A673 (cell line): ENCODE data around the gene GTPBP2. TPM values are rescaled to one million over a fixed set of nuclear protein-coding genes. Genes with fewer than 3 reads are reported as not detected.
"Not testable (repeated sequence)": the region's sequence is repeated elsewhere in the genome, so short reads cannot be mapped to it uniquely, and the experiment has no call there.

ENCODE experiments used
- BruUV-seq: library from RNA; stranded (reverse); fragments of 400-500 nt; replicated peaks from 2 replicates; lab custom pipeline; 2021; lab: Mats Ljungman, UMichigan
- CTCF ChIA-PET: fragments of 300-600 bp; sonication (Branson Sonifier 250); formaldehyde crosslinking; loops from one replicate; lab custom pipeline; 2022; ENCODE audit warnings: antibody characterized with exemption; lab: Charles Lee
- POLR2A ChIA-PET: fragments of 300-600 bp; sonication (Branson Sonifier 250); formaldehyde crosslinking; loops from one replicate; lab custom pipeline; 2022; ENCODE audit warnings: antibody characterized with exemption; ENCODE audit not compliant: low non-redundant PET; lab: Charles Lee
- DNase-seq: peaks from one replicate; pipeline ENCODE4 v3.0.0-alpha.2; 2015; ENCODE audit warnings: low spot score
- H3K27ac ChIP-seq: fragments of 200-600 bp; sonication (generic); 2 replicates; pipeline ENCODE4 v1.5.1; 2016; ENCODE audit warnings: mixed run types, low read depth, mild to moderate bottlenecking, mixed read lengths, antibody characterized with exemption, low read length; ENCODE audit not compliant: poor library complexity, severe bottlenecking
- H3K27me3 ChIP-seq: fragments of 200-600 bp; sonication (generic); replicated peaks from 2 replicates; pipeline ENCODE4 v1.6.1; 2017; ENCODE audit warnings: mixed run types, low read depth, mild to moderate bottlenecking, mixed read lengths, antibody characterized with exemption, low read length; ENCODE audit not compliant: insufficient read depth, poor library complexity
- H3K36me3 ChIP-seq: fragments of 200-600 bp; sonication (generic); 2 replicates; pipeline ENCODE4 v1.6.1; 2016; ENCODE audit warnings: mixed run types, mild to moderate bottlenecking, mixed read lengths, antibody characterized with exemption, low read length; ENCODE audit not compliant: insufficient read depth, poor library complexity, severe bottlenecking
- H3K4me1 ChIP-seq: fragments of 200-600 bp; sonication (generic); 2 replicates; pipeline ENCODE4 v1.6.1; 2017; ENCODE audit warnings: mixed run types, mild to moderate bottlenecking, mixed read lengths, antibody characterized with exemption, low read length; ENCODE audit not compliant: insufficient read depth, poor library complexity, severe bottlenecking
- H3K4me3 ChIP-seq: fragments of 200-600 bp; sonication (generic); 2 replicates; pipeline ENCODE4 v1.5.1; 2016; ENCODE audit warnings: low read depth, mixed run types, mild to moderate bottlenecking, mixed read lengths, low read length; ENCODE audit not compliant: poor library complexity, severe bottlenecking
- H3K9me3 ChIP-seq: fragments of 200-600 bp; sonication (generic); 2 replicates; pipeline ENCODE4 v1.6.1; 2016; ENCODE audit warnings: mixed run types, low read depth, mild to moderate bottlenecking, mixed read lengths, antibody characterized with exemption, low read length; ENCODE audit not compliant: poor library complexity, severe bottlenecking
- CTCF ChIP-seq: fragments of 300-800, 200-600 bp; sonication (generic); conservative IDR thresholded peaks from 2 replicates; pipeline ENCODE4 v1.5.1; 2017; ENCODE audit warnings: low read depth, mild to moderate bottlenecking, antibody characterized with exemption, low read length, moderate library complexity, mixed read lengths
- EZH2 ChIP-seq: fragments of 200-600 bp; sonication (generic); IDR thresholded peaks from 2 replicates; pipeline ENCODE4 v1.6.1; 2017; ENCODE audit warnings: borderline replicate concordance, low read depth, mild to moderate bottlenecking, mixed read lengths, antibody characterized with exemption, low read length; ENCODE audit not compliant: poor library complexity, severe bottlenecking
- intact Hi-C: fragments of 100-400 bp; cut with micrococcal nuclease; formaldehyde crosslinking; loops from one replicate; pipeline ENCODE4 v1.10.0; 2022; ENCODE audit not compliant: unreplicated experiment
- total RNA-seq: library from RNA; stranded (reverse); gene quantifications from 2 replicates; pipeline ENCODE4 v1.2.3, GENCODE V29; 2021

GTPBP2 gene
- total RNA-seq, 1 experiment from 2014 or later, result 59.4 TPM

DNA sequence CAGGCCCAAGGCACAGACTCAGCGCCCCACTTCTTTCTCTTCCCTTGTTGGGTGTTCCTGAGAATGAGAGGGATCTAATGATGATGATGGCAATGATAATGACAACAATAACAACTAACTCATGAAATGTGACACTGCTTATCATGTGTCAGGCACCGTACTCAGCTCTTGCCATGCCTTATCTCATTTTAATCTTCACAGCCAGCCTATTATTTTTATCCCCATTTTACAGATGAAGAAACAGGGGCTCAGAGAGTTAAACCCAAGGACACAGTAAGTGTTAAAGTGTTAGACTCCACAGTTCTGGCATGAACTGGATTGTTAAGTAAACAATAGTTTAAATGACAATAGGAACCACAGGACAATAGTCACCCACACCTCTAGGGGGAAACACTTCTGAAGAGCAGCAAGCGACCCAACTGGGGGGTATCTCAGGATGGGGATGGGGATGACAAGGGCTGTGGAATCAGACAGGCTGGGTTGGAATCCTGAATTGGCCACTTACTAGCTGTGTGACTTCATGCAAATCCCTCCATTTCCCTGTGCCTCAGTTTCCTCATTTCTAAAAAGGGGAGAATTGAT lies 28.2 kb upstream of the GTPBP2 start:
- H3K9me3 ChIP-seq, result peaks cover 3% of the 10 kb centered on the region
- POLR2A ChIA-PET, result no interaction called here
- intact Hi-C loops, result no loop called here
- no peaks in the 10 kb centered on the region for H3K27me3 ChIP-seq
- no peaks in the 10 kb centered on the region for H3K36me3 ChIP-seq
- H3K27ac ChIP-seq, result no peak overlapping the region
- no TSS peak for BruUV-seq
- CTCF ChIA-PET, result no interaction called here
- H3K4me1 ChIP-seq, result no peaks in the 10 kb centered on the region
- no peak overlapping the region for H3K4me3 ChIP-seq
- DNase-seq, result no peak
- TF ChIP-seq EZH2 (no peak), CTCF (no peak)

GRCh38 chr6:43652822-43653221 lies 23.8 kb upstream of the GTPBP2 start:
- BruUV-seq, H3K27me3 ChIP-seq, H3K9me3 ChIP-seq, H3K36me3 ChIP-seq, CTCF ChIA-PET, H3K4me3 ChIP-seq, intact Hi-C loops, DNase-seq, POLR2A ChIA-PET, H3K4me1 ChIP-seq, H3K27ac ChIP-seq: not testable (repeated sequence)

DNA sequence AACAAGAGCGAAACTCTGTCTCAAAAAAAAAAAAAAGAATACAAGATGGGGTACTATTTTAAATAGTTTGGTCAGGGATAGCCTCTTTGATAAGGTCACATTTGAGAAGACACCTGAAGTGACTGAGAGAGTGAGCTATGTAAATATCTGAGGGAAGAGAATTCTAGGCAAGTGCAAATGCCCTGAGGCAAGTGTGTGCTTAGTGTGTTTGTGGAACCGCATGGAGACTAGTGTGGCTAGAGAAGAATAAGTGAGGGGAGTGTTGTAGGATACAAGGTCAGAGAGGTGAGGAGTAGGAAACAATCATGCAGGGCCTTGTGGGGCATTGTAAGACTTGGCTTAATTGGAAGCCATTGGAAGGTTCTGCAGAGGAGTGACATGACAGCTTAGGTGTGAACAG lies 19.2 kb upstream of the GTPBP2 start:
- BruUV-seq, result no TSS peak
- intact Hi-C loops, result no loop called here
- Histone ChIP-seq H3K4me3 (no peak overlapping the region), H3K27me3 (no peaks in the 10 kb centered on the region), H3K9me3 (no peaks in the 10 kb centered on the region), H3K36me3 (no peaks in the 10 kb centered on the region), H3K27ac (no peak overlapping the region), H3K4me1 (no peaks in the 10 kb centered on the region)
- no peak for TF ChIP-seq CTCF
- no peak for TF ChIP-seq EZH2
- CTCF ChIA-PET, result no interaction called here
- POLR2A ChIA-PET, result no interaction called here
- DNase-seq, result no peak

DNA sequence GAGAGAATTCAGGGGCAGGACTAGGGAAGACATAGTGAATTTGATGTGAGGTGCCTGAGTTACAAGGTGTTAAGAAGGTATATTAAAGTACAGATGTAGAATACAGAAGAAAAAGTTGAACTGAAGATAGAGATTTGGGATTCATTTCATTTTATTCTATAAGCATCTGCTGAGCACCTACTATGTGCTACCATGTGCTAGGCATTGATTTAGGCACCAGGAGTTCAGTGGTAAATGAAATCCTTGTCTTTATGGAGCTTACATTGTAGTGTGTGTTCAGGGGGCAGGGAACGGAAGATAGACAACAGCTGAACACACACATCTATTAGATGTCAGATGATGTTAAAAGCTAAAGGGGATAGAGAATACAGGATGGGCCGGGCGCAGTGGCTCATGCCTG lies 18.5 kb upstream of the GTPBP2 start:
- Histone ChIP-seq H3K36me3 (peaks cover under 1% of the 10 kb centered on the region), H3K4me1 (no peaks in the 10 kb centered on the region), H3K27ac (no peak overlapping the region), H3K9me3 (no peaks in the 10 kb centered on the region), H3K4me3 (no peak overlapping the region), H3K27me3 (no peaks in the 10 kb centered on the region)
- ChIA-PET POLR2A (no interaction called here), CTCF (no interaction called here)
- no TSS peak for BruUV-seq
- no peak for TF ChIP-seq EZH2
- TF ChIP-seq CTCF, result no peak
- intact Hi-C loops, result no loop called here
- no peak for DNase-seq
